GM19452 (cell line): Measurements from ENCODE around the gene NMUR1.
"Not testable (repeated sequence)": the region's sequence is repeated elsewhere in the genome, so short reads cannot be mapped to it uniquely, and the experiment has no call there.

ENCODE experiments used
- ATAC-seq: cut with Tn5 transposase; IDR thresholded peaks from one replicate; pipeline ENCODE4 v1.9.1; 2021; ENCODE audit not compliant: unreplicated experiment

The NMUR1 gene

GRCh38 chr2:231530099-231531011 lies at the start of gene NMUR1:
Gene NMUR1 (minus strand): TSS chr2:231530445. CDS start chr2:231530361, 84 bp downstream.
- ATAC-seq, result peak; percentile 78

DNA sequence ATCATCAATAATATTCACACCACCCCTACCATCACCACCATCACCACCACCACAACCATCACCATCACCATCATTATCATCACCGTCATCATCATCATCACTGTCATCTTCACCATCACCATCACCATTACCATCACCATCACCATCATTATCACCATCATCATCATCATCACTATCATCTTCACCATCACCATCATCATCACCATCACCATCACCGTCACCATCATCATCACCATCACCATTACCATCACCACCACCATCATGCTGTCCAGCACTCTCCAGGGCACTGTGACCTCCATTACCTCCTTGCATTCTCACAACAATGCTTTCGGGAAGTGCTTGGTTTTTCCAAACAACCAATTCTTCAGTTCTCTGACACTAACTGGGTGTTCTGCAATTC lies 49.3 kb upstream of the NMUR1 start:
- ATAC-seq, result no peak

DNA sequence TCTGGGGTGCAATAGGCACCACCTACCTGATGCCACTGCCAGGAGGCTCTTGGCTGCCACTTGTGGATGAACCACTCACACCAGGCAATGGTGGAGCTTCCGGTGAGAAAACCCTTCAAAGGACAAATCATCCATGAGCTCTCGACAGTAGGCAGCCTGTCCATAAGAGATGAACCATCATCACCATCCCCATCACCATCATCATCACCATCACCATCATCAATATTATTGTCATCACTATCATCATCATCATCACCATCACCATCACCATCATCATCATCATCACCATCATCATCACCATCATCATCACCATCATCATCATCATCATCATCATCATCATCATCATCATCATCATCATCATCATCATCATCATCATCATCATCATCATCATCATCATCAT lies 48.4 kb upstream of the NMUR1 start:
- not testable (repeated sequence) for ATAC-seq

DNA sequence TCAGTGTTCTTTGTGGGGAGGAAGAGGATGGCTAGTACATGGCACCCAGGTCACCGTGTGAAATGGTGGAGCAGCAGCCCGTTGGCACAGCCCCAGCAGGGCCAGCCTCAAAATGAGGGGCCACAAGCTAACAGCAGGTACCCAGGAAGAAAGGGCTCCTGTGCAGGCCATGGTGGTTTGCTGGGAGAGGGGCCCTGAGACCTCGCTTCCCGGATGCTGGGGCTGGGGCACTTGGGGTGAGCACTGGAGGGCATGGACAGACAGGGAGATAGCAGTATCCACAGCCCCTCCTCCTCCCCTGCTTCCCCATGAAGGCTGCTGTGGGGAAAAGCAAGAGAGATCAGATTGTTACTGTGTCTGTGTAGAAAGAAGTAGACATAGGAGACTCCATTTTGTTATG lies 46.2 kb upstream of the NMUR1 start:
- ATAC-seq, result no peak

GRCh38 chr2:231575612-231576256 lies 45.5 kb upstream of the NMUR1 start:
- no peak for ATAC-seq

GRCh38 chr2:231573698-231574421 lies 43.6 kb upstream of the NMUR1 start:
- no peak for ATAC-seq

- ATAC-seq, result no peak
Observed at GRCh38 chr2:231573096-231573495, 42.9 kb upstream of the NMUR1 start.

GRCh38 chr2:231571661-231572191 lies 41.5 kb upstream of the NMUR1 start:
- no peak for ATAC-seq

- ATAC-seq, result not testable (repeated sequence)
Observed at GRCh38 chr2:231570915-231571314, 40.7 kb upstream of the NMUR1 start.

DNA sequence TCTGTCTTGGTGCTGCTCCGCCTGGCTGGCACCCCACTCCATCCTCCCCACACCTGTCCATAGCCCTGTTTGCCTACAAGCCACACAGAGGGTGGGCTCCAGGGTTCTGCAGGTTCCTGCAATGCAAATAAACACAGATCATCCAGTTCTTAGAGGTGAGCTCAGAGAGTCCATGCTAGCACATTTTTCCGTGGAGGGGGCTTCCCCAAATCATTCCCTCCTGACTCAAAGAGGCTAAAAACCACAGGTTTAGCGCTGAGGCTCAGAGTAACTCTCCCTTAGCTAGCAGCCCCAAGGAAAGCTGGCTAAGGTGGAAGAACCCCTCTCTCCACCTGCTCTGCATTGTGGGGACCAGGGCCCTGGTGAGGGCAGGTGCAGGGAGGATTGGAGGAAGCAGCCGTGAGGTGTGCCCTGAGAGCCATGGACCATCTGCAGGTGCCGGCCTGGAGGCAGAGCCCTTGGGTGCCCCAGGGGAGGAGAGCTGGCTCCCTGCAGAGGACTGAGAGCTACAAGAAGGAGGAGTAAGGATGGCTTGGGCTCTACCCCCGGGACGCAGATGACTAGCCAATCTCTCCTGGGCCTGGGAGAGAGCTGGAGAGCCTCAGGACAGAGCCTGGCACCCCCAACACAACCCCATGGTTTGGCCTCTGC lies 38.7 kb upstream of the NMUR1 start:
- ATAC-seq, result no peak

GRCh38 chr2:231568098-231568784 lies 38.0 kb upstream of the NMUR1 start:
- ATAC-seq, result no peak

GRCh38 chr2:231567159-231567558 lies 36.9 kb upstream of the NMUR1 start:
- ATAC-seq, result no peak

DNA sequence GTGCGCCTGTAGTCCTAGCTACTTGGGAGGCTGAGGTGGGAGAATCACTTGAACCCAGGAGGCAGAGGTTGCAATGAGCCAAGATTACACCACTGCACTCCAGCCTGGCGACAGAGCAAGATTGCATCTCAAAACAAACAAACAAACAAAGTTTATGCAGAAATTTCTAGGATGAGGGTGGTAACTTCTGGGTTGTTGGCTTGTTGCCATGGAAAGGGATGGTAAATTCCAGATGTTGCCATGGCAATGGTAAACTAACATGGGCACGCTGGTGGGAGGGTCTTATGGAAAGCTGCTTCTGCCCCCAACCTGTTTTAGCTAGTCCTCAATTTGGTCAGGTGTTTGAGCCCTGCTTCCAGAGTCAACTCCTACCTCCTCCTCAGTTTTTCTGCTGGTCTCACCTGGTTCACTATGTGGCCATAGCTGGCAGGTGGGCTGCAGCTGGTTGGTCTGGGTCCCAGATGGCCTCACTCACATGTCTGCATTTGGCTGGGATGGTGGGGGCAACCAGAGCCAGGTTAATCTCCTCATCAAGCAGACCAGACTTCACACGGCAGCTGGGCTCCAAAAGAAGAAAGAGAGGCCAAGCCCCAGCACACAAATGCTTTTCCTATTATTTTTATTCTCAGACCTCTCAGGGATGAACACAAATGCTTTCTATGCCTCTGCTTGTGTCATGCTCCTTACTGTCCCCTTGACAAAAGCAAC lies 35.8 kb upstream of the NMUR1 start:
- no peak for ATAC-seq

DNA sequence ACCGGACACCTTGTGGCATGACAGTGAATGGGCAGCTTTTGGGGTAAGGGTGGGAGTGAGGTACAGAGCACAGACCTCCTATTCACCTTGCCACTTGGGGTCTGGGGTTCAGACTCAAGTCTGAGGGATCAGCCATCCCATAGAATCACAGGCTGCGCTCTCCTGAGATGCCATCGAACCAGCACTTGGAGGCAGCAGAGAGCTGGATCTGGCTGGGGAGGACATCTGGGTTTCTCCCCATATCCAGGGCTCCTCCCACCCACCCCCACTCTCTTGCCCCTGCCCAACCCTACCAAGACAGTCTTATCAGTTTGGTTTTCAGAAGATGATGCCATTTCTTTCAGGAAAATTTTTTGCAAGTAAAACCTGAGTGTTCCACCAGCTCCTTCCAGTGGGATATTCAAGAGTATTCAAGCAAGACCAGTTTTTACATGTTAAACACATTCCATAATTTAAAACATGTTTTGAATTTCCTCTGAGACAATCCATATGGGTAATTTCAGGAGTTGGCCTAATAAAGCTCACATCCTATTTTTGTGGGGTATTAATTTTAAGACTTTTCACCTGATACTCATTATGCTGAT lies 33.2 kb upstream of the NMUR1 start:
- no peak for ATAC-seq

DNA sequence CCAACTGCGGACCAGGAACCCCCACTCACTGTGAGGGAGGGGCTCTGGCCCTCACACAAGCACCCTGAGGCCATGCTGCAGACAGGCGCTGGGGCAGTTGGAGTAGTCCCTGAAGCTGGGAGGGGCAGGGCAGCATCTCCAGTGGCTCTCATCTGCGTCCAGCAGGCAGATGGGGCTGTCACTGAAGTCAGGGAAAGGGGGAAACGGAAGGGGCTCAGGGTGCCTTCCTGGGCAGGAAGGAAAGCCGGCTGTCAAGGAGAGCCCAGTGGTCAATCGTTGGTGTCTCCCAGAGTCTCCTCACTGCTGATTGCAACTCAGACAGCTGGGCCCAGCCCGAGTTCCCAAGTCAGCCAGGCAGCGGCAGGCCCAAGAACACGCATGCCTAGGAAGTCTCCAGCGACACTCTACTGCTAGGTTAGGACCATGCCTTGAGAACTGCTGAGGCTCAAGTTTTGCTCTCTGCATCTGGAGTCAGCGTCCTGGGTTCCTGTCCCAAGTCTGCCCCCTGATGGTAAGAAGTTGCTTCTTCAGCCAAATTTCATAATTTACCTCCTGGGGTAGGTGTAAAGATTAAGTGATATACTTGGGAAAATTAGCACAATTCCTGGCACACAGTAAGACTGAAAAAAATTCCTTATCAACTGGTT lies 27.4 kb upstream of the NMUR1 start:
- peak; percentile 66 for ATAC-seq

- ATAC-seq, result no peak
Observed at GRCh38 chr2:231556981-231557380, 26.7 kb upstream of the NMUR1 start.

DNA sequence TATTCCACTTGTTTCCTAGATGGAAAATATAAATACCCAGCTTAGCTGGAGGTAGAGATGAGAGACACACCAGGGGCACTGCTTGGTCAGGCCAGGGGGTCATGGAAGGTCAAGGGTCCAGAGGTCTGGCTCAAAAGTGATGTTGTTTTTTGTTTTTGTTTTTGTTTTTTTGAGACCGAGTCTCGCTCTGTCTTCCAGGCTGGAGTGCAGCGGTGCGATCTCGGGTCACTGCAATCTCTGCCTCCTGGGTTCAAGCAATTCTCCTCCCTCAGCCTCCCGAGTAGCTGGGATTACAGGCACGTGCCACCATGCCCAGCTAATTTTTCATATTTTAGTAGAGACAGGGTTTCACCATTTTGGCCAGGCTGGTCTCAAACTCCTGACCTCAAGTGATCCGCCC lies 26.3 kb upstream of the NMUR1 start:
- ATAC-seq, result not testable (repeated sequence)

- no peak for ATAC-seq
Observed at GRCh38 chr2:231554748-231555545, 24.7 kb upstream of the NMUR1 start.
